ENCODE results near the gene DNAJB13. TPM values are rescaled to one million over a fixed set of nuclear protein-coding genes. Genes with fewer than 3 reads are reported as not detected.
"Not testable (repeated sequence)": the region's sequence is repeated elsewhere in the genome, so short reads cannot be mapped to it uniquely, and the experiment has no call there.

The DNAJB13 gene
- total RNA-seq, 1 donor from 2014 or later = not detected

GRCh38 chr11:73932781-73933180 lies 18.0 kb upstream of the DNAJB13 start:
- Histone ChIP-seq H3K27me3 (no peaks in the 10 kb centered on the region), H3K4me1 (no peaks in the 10 kb centered on the region), H3K27ac (no peak overlapping the region), H3K4me3 (no peak overlapping the region), H3K36me3 (peaks cover 14 to 35% of the 10 kb centered on the region in 2 donors), H3K9me3 (no peaks in the 10 kb centered on the region)
- intact Hi-C loops (cut with DNase I) = no loop called here
- TF ChIP-seq, protein P1, sequence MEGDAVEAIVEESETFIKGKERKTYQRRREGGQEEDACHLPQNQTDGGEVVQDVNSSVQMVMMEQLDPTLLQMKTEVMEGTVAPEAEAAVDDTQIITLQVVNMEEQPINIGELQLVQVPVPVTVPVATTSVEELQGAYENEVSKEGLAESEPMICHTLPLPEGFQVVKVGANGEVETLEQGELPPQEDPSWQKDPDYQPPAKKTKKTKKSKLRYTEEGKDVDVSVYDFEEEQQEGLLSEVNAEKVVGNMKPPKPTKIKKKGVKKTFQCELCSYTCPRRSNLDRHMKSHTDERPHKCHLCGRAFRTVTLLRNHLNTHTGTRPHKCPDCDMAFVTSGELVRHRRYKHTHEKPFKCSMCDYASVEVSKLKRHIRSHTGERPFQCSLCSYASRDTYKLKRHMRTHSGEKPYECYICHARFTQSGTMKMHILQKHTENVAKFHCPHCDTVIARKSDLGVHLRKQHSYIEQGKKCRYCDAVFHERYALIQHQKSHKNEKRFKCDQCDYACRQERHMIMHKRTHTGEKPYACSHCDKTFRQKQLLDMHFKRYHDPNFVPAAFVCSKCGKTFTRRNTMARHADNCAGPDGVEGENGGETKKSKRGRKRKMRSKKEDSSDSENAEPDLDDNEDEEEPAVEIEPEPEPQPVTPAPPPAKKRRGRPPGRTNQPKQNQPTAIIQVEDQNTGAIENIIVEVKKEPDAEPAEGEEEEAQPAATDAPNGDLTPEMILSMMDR (IDR thresholded peaks at IDR 0.05) = no peak
- DNase-seq (ENCODE audit: low spot score in 2 of 2) = no peak

- H3K27me3 ChIP-seq; H3K36me3 ChIP-seq; DNase-seq (ENCODE audit: low spot score in 2 of 2); H3K4me3 ChIP-seq; H3K9me3 ChIP-seq; intact Hi-C loops (cut with DNase I); H3K4me1 ChIP-seq; H3K27ac ChIP-seq: not testable (repeated sequence)
These were observed 14.8 kb upstream of the DNAJB13 start for GRCh38 chr11:73936047-73936446.

DNA sequence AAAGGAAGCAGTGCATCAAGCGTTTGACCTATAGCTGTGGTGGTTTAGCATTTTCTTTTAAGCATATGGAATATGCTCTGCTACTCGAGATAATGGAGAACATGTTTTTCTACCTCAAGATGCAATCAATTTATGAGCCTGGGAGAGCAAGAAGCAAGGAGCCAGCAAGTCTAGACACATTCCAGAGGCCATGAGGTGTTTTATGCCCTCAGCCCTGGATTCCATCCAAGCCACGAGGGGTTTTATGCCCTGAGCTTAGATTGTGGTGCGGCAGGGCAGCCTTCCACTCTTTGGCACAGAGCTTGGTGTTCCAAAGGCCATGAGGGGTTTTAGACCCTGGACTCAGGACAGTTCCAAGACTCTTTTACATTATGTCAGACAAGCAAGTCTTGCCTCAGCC lies 11.7 kb upstream of the DNAJB13 start:
- TF ChIP-seq, protein P1 (IDR thresholded peaks at IDR 0.05) = no peak
- H3K4me1 ChIP-seq = no peaks in the 10 kb centered on the region
- no peaks in the 10 kb centered on the region for H3K27me3 ChIP-seq
- H3K9me3 ChIP-seq = no peaks in the 10 kb centered on the region
- H3K4me3 ChIP-seq = no peak overlapping the region
- peaks cover 0 to 3% of the 10 kb centered on the region in 2 donors for H3K36me3 ChIP-seq
- intact Hi-C loops (cut with DNase I) = no loop called here
- DNase-seq (ENCODE audit: low spot score in 2 of 2) = no peak
- H3K27ac ChIP-seq = no peak overlapping the region

DNA sequence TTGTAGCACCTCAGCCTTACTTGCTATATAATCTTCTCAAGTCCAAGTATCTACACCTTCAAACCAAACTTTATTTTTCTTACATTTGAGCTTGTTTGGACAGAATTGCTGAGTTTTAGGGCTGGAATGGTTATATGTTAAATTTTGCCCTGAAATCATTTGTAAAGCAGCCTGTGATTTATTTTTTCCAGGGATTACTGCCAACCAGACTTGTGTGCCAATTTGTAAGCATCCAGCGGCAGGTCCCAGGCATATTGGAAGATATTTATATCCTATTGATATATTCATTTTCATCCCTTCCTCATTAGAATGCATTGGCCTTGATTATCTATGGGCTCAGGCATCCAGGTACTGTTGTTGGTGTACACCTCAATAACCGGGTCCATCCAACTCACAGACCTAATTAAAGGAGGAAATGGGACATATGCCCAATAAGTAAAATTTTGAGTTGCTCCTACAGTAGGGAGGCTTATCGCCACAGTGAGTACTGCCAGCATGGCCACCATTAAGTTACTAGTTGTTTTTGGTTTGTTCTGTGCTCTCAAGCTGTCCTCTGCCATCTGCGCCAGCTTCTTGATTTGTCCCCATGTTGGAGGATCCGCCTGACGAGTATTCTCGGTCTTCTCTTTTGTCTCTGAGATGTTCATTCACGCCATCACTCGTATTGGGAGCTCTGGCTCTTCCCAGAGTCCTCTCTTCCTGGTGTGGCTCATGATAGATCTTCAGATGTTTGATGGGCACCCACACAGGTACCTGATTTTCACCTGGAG lies 9.8 kb upstream of the DNAJB13 start:
- DNase-seq (ENCODE audit: low spot score in 2 of 2) = no peak
- H3K4me1 ChIP-seq = no peaks in the 10 kb centered on the region
- H3K27me3 ChIP-seq = no peaks in the 10 kb centered on the region
- no peak overlapping the region for H3K4me3 ChIP-seq
- no peak overlapping the region for H3K27ac ChIP-seq
- no peaks in the 10 kb centered on the region for H3K36me3 ChIP-seq
- no peaks in the 10 kb centered on the region for H3K9me3 ChIP-seq
- TF ChIP-seq, protein P1 (IDR thresholded peaks at IDR 0.05) = no peak
- intact Hi-C loops (cut with DNase I) = no loop called here

DNA sequence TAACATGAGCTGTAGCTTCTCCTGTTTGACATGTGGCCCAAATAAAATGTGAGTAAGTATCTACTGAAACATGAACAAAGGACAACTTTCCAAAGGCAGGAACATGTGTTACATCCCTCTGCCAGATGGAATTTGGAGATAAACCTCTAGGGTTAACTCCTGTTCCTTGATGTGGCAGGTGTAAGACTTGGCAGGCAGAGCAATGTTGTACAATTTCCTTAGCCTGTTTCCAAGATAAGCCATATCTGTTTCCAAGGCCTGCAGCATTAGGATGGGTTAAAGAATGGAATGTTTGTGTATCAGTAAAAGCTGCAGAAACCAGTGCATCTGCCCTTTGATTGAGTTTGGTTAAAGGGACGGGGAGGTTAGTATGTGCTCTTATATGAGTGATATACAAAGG lies 8.8 kb upstream of the DNAJB13 start:
- Histone ChIP-seq H3K27me3 (no peaks in the 10 kb centered on the region), H3K27ac (no peak overlapping the region), H3K4me1 (no peaks in the 10 kb centered on the region), H3K4me3 (no peak overlapping the region), H3K9me3 (no peaks in the 10 kb centered on the region), H3K36me3 (no peaks in the 10 kb centered on the region)
- TF ChIP-seq, protein P1 (IDR thresholded peaks at IDR 0.05) = no peak
- no peak for DNase-seq (ENCODE audit: low spot score in 2 of 2)
- intact Hi-C loops (cut with DNase I) = no loop called here

DNA sequence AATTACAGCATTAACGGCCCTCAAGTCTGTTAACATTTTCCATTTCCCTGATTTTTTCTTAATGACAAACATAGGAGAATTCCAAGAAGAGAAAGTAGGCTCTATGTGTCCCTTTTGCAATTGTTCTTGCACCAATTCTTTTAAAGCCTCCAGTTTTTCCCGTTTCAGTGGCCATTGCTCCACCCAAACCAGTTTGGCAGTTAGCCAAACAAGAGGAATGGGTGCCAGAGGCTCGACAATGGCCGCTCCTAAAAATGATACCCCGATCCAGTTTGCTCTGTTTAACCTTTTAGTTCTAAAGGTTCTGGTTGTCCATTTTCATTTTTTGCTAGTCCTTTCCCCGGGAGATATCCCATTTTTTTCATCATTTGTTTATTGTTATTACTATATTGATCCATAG lies 6.7 kb upstream of the DNAJB13 start:
- Histone ChIP-seq H3K27ac (no peak overlapping the region), H3K9me3 (no peaks in the 10 kb centered on the region), H3K4me3 (peak overlapping the region in 1 of 2 donors; percentile 32), H3K4me1 (no peaks in the 10 kb centered on the region), H3K27me3 (no peaks in the 10 kb centered on the region), H3K36me3 (no peaks in the 10 kb centered on the region)
- DNase-seq (ENCODE audit: low spot score in 2 of 2) = no peak
- intact Hi-C loops (cut with DNase I) = no loop called here
- TF ChIP-seq, protein P1 (IDR thresholded peaks at IDR 0.05) = no peak

Measured in ascending aorta (tissue), 2 donors.